Ammon's horn (tissue), 1 donor: ENCODE data around the gene TLR9.
A peak's percentile ranks its signal among the peaks of the same experiment; 100 is the strongest.
"Not testable (repeated sequence)": the region's sequence is repeated elsewhere in the genome, so short reads cannot be mapped to it uniquely, and the experiment has no call there.

Experiments
- DNase-seq: peaks from one replicate; pipeline ENCODE4 v3.0.0-alpha.2; 2016; ENCODE audit warnings: low spot score

TLR9 gene

GRCh38 chr3:52195291-52195597 is 30.2 kb downstream of the TLR9 start:
- no peak for DNase-seq

GRCh38 chr3:52194485-52195290 is 30.8 kb downstream of the TLR9 start:
- DNase-seq = no peak

GRCh38 chr3:52193065-52193464 is 32.4 kb downstream of the TLR9 start:
- peak; percentile 74 for DNase-seq

- no peak for DNase-seq
These were observed 33.8 kb downstream of the TLR9 start for GRCh38 chr3:52191663-52192062.

- DNase-seq = peak; percentile 69
These were observed 35.0 kb downstream of the TLR9 start for GRCh38 chr3:52190294-52191074.

GRCh38 chr3:52188556-52188955 is 36.9 kb downstream of the TLR9 start:
- DNase-seq = no peak

GRCh38 chr3:52186729-52187128 is 38.7 kb downstream of the TLR9 start:
- DNase-seq = no peak

GRCh38 chr3:52185837-52186236 is 39.6 kb downstream of the TLR9 start:
- no peak for DNase-seq

- DNase-seq = no peak
These were observed 40.1 kb downstream of the TLR9 start for GRCh38 chr3:52185311-52185710.

GRCh38 chr3:52184690-52185089 is 40.8 kb downstream of the TLR9 start:
- DNase-seq = no peak

GRCh38 chr3:52183786-52184445 is 41.5 kb downstream of the TLR9 start:
- no peak for DNase-seq

- no peak for DNase-seq
These were observed 42.8 kb downstream of the TLR9 start for GRCh38 chr3:52182691-52183090.

GRCh38 chr3:52182196-52182595 is 43.2 kb downstream of the TLR9 start:
- DNase-seq = no peak

- DNase-seq = no peak
These were observed 43.9 kb downstream of the TLR9 start for GRCh38 chr3:52181543-52181942.

- DNase-seq = no peak
These were observed 46.9 kb downstream of the TLR9 start for GRCh38 chr3:52178537-52178936.

GRCh38 chr3:52178126-52178525 is 47.3 kb downstream of the TLR9 start:
- not testable (repeated sequence) for DNase-seq

- DNase-seq = no peak
These were observed 47.8 kb downstream of the TLR9 start for GRCh38 chr3:52177701-52178042.

GRCh38 chr3:52176951-52177700 is 48.3 kb downstream of the TLR9 start:
- DNase-seq = no peak

- DNase-seq = no peak
These were observed 49.2 kb downstream of the TLR9 start for GRCh38 chr3:52176180-52176752.

GRCh38 chr3:52175416-52176179 is 49.8 kb downstream of the TLR9 start:
- no peak for DNase-seq

GRCh38 chr3:52174896-52175295 is 50.5 kb downstream of the TLR9 start:
- no peak for DNase-seq
